Activated T-cell treated with anti-CD3 and anti-CD28 coated beads, Interleukin-2, amount 50 U/mL, for 4 hours (primary cell): ENCODE measurements around the gene FERMT1. TPM values are rescaled to one million over a fixed set of nuclear protein-coding genes. Genes with fewer than 3 reads are reported as not detected.

ENCODE experiments used
- ATAC-seq, 2 donors: fragments of 200-7000 bp; cut with Tn5 transposase; one replicate each; pipeline ENCODE4 v1.10.0; 2021
- DNase-seq: peaks from one replicate; pipeline ENCODE4 v3.0.0-alpha.2; 2020
- H3K27me3 Mint-ChIP-seq: one replicate; pipeline ENCODE4 v1.8.0; 2021; ENCODE audit warnings: low read depth, mixed read lengths
- H3K36me3 Mint-ChIP-seq: one replicate; pipeline ENCODE4 v1.8.0; 2022; ENCODE audit warnings: mixed read lengths; ENCODE audit not compliant: insufficient read depth
- H3K4me1 Mint-ChIP-seq: one replicate; pipeline ENCODE4 v1.8.0; 2021; ENCODE audit warnings: low read depth, mixed read lengths
- H3K4me3 Mint-ChIP-seq: one replicate; pipeline ENCODE4 v1.8.0; 2021; ENCODE audit warnings: mild to moderate bottlenecking, moderate library complexity, mixed read lengths
- H3K9me3 Mint-ChIP-seq: one replicate; pipeline ENCODE4 v1.8.0; 2021; ENCODE audit warnings: mixed read lengths
- total RNA-seq, 3 donors: library from RNA; stranded (reverse); gene quantifications; one replicate each; pipeline ENCODE4 v1.2.1, GENCODE V29; 2021

FERMT1 gene
- total RNA-seq, 3 donors from 2014 or later = 0.08 to 0.51 (median 0.27) TPM

- H3K27me3 Mint-ChIP-seq = peaks cover 9% of the 10 kb centered on the region
- H3K4me1 Mint-ChIP-seq = no peaks in the 10 kb centered on the region
- no peak overlapping the region for H3K4me3 Mint-ChIP-seq
Observed at GRCh38 chr20:6101346-6101745, 21.5 kb downstream of the FERMT1 start.

GRCh38 chr20:6100246-6100645 lies 22.6 kb downstream of the FERMT1 start:
- no peaks in the 10 kb centered on the region for H3K9me3 Mint-ChIP-seq
- no peak for ATAC-seq

More at GRCh38 chr20:6101346-6101745, 21.5 kb downstream of the FERMT1 start:
- no peaks in the 10 kb centered on the region for H3K36me3 Mint-ChIP-seq
- DNase-seq (no peak), ATAC-seq (no peak)
- H3K9me3 Mint-ChIP-seq = no peaks in the 10 kb centered on the region

GRCh38 chr20:6099819-6100218 lies 23.0 kb downstream of the FERMT1 start:
- DNase-seq = no peak
- no peak for ATAC-seq
- H3K4me3 Mint-ChIP-seq = no peak overlapping the region
- no peaks in the 10 kb centered on the region for H3K36me3 Mint-ChIP-seq
- peaks cover 9% of the 10 kb centered on the region for H3K27me3 Mint-ChIP-seq
- no peaks in the 10 kb centered on the region for H3K9me3 Mint-ChIP-seq
- H3K4me1 Mint-ChIP-seq = no peaks in the 10 kb centered on the region

More at GRCh38 chr20:6100246-6100645, 22.6 kb downstream of the FERMT1 start:
- no peak overlapping the region for H3K4me3 Mint-ChIP-seq
- H3K4me1 Mint-ChIP-seq = no peaks in the 10 kb centered on the region
- no peaks in the 10 kb centered on the region for H3K36me3 Mint-ChIP-seq
- peaks cover 9% of the 10 kb centered on the region for H3K27me3 Mint-ChIP-seq
- no peak for DNase-seq

- H3K4me3 Mint-ChIP-seq = no peak overlapping the region
Observed at GRCh38 chr20:6095409-6095808, 27.4 kb downstream of the FERMT1 start.

GRCh38 chr20:6094565-6094964 lies 28.3 kb downstream of the FERMT1 start:
- Mint-ChIP-seq H3K36me3 (no peaks in the 10 kb centered on the region), H3K27me3 (peaks cover 18% of the 10 kb centered on the region)
- no peak for ATAC-seq

More at GRCh38 chr20:6095409-6095808, 27.4 kb downstream of the FERMT1 start:
- DNase-seq (no peak), ATAC-seq (no peak)
- Mint-ChIP-seq H3K4me1 (no peaks in the 10 kb centered on the region), H3K36me3 (no peaks in the 10 kb centered on the region), H3K27me3 (peaks cover 15% of the 10 kb centered on the region), H3K9me3 (no peaks in the 10 kb centered on the region)

GRCh38 chr20:6094063-6094462 lies 28.8 kb downstream of the FERMT1 start:
- DNase-seq = no peak
- ATAC-seq = no peak
- Mint-ChIP-seq H3K36me3 (no peaks in the 10 kb centered on the region), H3K4me1 (no peaks in the 10 kb centered on the region), H3K9me3 (no peaks in the 10 kb centered on the region), H3K27me3 (peaks cover 19% of the 10 kb centered on the region), H3K4me3 (no peak overlapping the region)

More at GRCh38 chr20:6094565-6094964, 28.3 kb downstream of the FERMT1 start:
- Mint-ChIP-seq H3K4me1 (no peaks in the 10 kb centered on the region), H3K9me3 (no peaks in the 10 kb centered on the region), H3K4me3 (no peak overlapping the region)
- no peak for DNase-seq

GRCh38 chr20:6091661-6092060 lies 31.2 kb downstream of the FERMT1 start:
- DNase-seq = no peak
- Mint-ChIP-seq H3K36me3 (no peaks in the 10 kb centered on the region), H3K9me3 (no peaks in the 10 kb centered on the region), H3K4me3 (no peak overlapping the region), H3K4me1 (no peaks in the 10 kb centered on the region), H3K27me3 (peaks cover 17% of the 10 kb centered on the region)
- ATAC-seq = no peak

- no peaks in the 10 kb centered on the region for H3K4me1 Mint-ChIP-seq
- ATAC-seq = no peak
- H3K9me3 Mint-ChIP-seq = no peaks in the 10 kb centered on the region
- H3K4me3 Mint-ChIP-seq = no peak overlapping the region
- H3K36me3 Mint-ChIP-seq = no peaks in the 10 kb centered on the region
- DNase-seq = no peak
- H3K27me3 Mint-ChIP-seq = peaks cover 9% of the 10 kb centered on the region
Observed at GRCh38 chr20:6086868-6087267, 36.0 kb downstream of the FERMT1 start.

GRCh38 chr20:6083926-6084325 lies 38.9 kb downstream of the FERMT1 start:
- Mint-ChIP-seq H3K4me3 (no peak overlapping the region), H3K4me1 (no peaks in the 10 kb centered on the region), H3K27me3 (peaks cover 9% of the 10 kb centered on the region), H3K36me3 (no peaks in the 10 kb centered on the region), H3K9me3 (no peaks in the 10 kb centered on the region)
- no peak for ATAC-seq
- DNase-seq = no peak

GRCh38 chr20:6081236-6081635 lies 41.6 kb downstream of the FERMT1 start:
- no peak overlapping the region for H3K4me3 Mint-ChIP-seq
- no peaks in the 10 kb centered on the region for H3K9me3 Mint-ChIP-seq
- ATAC-seq (no peak), DNase-seq (no peak)
- H3K36me3 Mint-ChIP-seq = no peaks in the 10 kb centered on the region
- no peaks in the 10 kb centered on the region for H3K4me1 Mint-ChIP-seq
- peaks cover 18% of the 10 kb centered on the region for H3K27me3 Mint-ChIP-seq

GRCh38 chr20:6079016-6079415 lies 43.8 kb downstream of the FERMT1 start:
- ATAC-seq (no peak), DNase-seq (no peak)
- H3K4me3 Mint-ChIP-seq = no peak overlapping the region
- no peaks in the 10 kb centered on the region for H3K9me3 Mint-ChIP-seq
- no peaks in the 10 kb centered on the region for H3K4me1 Mint-ChIP-seq
- peaks cover 15% of the 10 kb centered on the region for H3K27me3 Mint-ChIP-seq
- H3K36me3 Mint-ChIP-seq = no peaks in the 10 kb centered on the region

- Mint-ChIP-seq H3K9me3 (no peaks in the 10 kb centered on the region), H3K4me3 (no peak overlapping the region), H3K36me3 (no peaks in the 10 kb centered on the region), H3K27me3 (peaks cover 13% of the 10 kb centered on the region), H3K4me1 (no peaks in the 10 kb centered on the region)
- ATAC-seq (no peak), DNase-seq (no peak)
Observed at GRCh38 chr20:6075428-6076219, 47.2 kb downstream of the FERMT1 start.

GRCh38 chr20:6074784-6075183 lies 48.0 kb downstream of the FERMT1 start:
- Mint-ChIP-seq H3K4me3 (no peak overlapping the region), H3K4me1 (no peaks in the 10 kb centered on the region), H3K36me3 (no peaks in the 10 kb centered on the region), H3K27me3 (peaks cover 11% of the 10 kb centered on the region), H3K9me3 (no peaks in the 10 kb centered on the region)
- ATAC-seq (no peak), DNase-seq (no peak)

GRCh38 chr20:6074145-6074561 lies 48.7 kb downstream of the FERMT1 start:
- Mint-ChIP-seq H3K36me3 (no peaks in the 10 kb centered on the region), H3K27me3 (peaks cover 9% of the 10 kb centered on the region), H3K9me3 (no peaks in the 10 kb centered on the region), H3K4me3 (no peak overlapping the region), H3K4me1 (no peaks in the 10 kb centered on the region)
- ATAC-seq (no peak), DNase-seq (no peak)
